ENCODE results near the gene PDCD6IP.
"Not testable (repeated sequence)": the region's sequence is repeated elsewhere in the genome, so short reads cannot be mapped to it uniquely, and the experiment has no call there.

PDCD6IP gene

DNA sequence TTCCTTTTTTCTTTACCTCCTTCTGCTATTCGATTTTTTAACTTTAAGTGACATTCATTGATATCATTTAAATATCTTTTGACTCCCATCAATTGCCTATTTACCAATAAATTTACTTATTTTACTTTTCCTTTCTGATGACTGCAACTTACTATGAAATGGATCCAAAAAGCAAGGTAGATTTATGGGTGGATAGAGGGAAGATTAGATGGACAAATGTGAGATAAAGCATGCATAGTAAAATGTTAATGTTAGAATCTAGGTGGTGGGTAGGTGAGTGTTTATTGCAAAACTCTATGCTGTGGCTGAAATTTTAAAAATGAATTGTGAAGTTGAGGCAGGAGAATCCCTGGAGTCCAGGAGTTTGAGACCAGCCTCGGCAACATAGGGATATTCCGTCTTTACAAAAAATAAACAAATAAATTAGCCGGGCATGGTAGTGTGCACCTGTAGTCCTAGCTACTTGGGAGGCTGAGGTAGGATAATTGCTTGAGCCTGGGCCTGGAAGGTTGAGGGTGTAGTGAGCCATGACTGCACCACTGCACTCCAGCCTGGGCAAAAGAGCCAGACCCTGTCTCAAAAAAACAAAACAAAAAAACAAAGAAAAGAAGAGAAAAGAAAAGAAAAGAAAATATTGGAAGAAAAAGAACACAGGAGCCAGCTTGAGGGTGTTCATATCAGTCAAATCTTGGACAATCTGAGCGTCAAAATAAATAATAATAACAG, 6.1 kb upstream of the PDCD6IP start:
- DNase-seq: no peak

- DNase-seq: no peak
These were observed 3.3 kb upstream of the PDCD6IP start for GRCh38 chr3:33795131-33795530.

DNA sequence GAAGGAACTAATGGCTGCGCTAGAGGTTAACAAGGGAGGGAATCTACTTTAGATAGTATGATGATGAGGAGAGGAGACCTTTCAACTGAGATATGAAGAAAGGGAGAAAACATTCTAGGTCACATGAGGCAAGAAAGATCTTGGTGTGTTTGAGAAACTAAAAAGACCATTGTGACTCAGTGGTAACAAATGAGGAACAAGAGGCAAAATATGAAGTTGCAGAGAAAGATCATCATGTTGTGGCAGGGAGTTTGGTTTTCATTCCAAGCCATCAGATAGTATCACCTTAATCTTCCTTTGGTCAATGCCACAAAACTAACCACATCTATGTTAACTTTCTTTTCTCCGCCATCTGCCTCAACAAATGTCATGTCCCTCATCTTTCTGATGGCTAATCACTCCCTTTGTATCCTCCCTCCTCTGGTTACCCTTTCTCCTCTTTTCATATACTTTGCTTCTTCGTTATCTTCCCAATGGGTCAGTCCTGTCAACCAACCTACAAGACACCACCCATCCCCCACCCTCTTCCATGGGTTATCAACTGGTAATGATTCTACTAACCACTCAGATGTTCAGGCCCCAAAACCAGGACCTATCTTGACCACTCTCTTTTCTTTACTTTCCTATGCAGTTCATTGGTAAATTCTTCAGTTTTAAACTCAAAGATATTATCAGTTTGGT, 2.4 kb upstream of the PDCD6IP start:
- no peak for DNase-seq

GRCh38 chr3:33798113-33798417, 365 bp upstream of the PDCD6IP start:
- no peak for DNase-seq

- no peak for DNase-seq
These were observed 747 bp downstream of the PDCD6IP start for GRCh38 chr3:33799202-33799551.

GRCh38 chr3:33803252-33803651, 4.8 kb downstream of the PDCD6IP start:
- no peak for DNase-seq

DNA sequence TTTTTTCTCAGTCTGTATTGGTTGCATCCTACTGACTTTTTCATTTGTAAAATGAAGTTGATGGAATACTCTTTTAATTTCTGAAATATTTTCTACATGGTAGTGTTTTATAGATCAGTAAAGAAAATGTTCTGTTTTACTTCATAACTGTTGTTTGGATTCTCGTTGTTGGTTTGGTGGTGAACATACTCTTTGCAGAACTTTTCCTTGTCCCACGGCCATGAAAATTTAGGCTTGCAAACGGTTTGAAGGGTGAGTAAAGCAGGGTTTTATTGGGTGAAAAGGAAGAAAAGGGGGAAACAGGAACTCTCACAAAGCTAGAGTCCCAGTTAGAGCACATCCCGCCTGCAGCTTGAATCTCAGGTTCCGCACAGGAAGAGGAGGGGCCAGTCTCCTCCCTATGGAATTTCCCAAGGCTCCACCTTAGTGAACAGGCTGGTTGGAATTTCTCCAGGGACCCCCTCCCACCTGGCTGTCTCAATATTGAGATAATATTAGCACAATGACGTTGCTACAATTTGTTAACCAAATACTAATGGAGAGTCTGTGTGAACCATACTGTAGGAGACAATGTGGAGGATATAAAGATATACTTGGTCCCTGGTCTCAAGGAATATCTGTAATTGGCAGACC, 5.6 kb downstream of the PDCD6IP start:
- no peak for DNase-seq

DNA sequence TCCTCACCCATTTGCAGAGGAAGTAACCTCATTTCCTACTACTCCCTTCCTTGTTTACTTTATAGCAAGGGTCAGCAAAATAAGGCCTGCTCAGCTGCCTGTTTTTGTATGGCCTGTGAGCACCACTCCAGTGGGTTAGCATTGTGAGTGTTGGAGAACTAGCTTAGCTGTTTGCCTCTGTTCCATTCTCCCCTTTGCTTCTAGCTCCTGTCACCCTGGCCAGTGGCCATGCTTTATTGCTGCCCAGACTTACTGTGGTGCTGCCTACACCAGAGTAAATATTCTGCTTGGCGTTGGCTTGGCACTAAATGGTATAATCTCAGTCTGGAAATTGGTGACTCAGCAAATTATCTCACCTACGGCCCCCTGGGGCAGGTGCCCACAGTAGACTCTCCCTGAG, 8.8 kb downstream of the PDCD6IP start:
- DNase-seq: no peak

GRCh38 chr3:33808559-33808958, 10.1 kb downstream of the PDCD6IP start:
- no peak for DNase-seq

GRCh38 chr3:33810545-33810944, 12.1 kb downstream of the PDCD6IP start:
- no peak for DNase-seq

GRCh38 chr3:33821989-33822388, 23.6 kb downstream of the PDCD6IP start:
- DNase-seq: no peak

DNA sequence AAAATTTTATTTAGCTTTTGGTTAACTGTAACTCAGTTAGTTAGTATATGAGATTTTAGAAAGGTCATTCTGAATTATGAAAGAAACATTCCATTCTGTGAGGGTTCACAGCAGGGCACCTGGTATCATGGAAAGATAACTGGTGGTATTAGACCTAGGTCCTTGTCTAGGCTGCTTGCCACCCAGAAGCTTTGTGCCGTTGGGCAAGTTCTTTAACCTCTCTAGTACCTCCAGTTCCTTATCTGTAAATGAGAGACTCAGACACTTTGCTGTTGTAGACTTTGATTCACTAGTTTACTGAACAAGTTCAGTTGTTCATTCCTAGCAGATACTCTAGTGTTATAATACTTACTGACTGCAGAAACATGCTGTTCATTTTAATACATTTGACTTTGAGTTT, 25.4 kb downstream of the PDCD6IP start:
- no peak for DNase-seq

DNA sequence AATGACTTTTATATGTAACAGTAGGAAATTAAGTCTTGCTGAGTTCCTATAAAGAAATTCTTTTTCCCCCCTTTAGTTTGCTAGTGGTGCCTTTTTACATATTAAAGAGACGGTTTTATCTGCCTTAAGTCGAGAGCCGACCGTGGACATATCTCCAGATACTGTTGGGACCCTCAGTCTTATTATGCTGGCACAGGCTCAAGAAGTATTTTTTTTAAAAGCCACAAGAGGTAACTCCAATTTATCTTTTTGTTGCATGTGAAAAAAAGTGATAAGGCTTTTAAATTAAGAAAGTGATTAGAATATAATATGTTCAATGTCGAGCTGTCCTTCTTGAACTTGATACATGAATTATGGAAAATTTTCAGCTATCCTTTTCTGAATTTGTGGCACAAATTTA, 26.7 kb downstream of the PDCD6IP start:
- no peak for DNase-seq

DNA sequence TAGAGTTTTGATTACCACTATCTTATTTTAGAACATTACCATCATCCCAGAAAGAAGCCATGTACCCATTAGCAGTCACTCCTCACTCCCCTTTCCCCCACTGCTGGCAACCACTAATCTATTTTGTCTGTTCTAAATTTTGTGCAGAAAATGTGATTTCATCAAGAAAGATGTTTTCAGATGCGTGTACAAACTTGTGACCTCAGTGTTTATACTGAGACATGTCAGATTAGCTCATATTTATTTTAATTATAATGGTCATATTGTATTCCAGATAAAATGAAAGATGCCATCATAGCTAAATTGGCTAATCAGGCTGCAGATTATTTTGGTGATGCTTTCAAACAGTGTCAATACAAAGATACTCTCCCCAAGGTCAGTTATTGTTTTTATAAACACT, 27.8 kb downstream of the PDCD6IP start:
- DNase-seq: no peak

DNA sequence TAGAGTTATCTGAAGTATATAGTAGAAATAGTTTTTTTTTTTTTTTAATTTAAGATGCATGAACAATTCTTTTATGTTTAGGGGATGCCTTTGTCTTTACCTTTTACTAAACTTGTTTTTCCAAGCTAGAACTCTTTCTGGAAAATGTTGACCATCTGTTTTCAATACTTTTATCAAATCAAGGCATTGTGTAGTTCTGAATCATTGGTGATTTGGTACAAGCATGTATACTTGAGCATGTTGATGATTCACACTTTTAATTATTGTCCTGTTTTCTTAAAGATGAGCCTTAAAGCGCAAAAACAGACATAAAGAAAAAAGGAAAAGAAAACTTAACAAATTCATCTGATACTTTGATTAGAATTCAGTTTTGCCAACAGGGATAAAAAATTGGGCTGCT, 28.3 kb downstream of the PDCD6IP start:
- no peak for DNase-seq

DNA sequence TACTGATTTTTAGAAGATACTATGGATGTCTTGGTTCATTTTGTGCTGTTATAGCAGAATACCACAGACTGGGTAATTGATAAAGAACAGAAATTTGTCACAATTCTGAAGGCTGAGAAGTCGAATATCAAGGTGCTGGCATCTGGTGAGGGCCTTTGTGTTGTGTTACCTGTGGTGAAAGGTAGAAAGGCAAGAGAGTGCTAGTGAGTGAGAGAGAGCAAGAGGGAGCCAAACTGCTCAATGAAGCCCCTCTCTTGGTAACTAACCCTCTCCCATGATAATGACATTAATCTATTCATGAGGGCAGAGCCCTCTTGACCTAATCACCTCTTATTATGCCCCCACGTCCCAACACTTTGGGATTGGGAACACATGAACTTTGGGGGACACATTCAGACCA, 31.3 kb downstream of the PDCD6IP start:
- DNase-seq: no peak

GRCh38 chr3:33831053-33831452, 32.6 kb downstream of the PDCD6IP start:
- DNase-seq: no peak

DNA sequence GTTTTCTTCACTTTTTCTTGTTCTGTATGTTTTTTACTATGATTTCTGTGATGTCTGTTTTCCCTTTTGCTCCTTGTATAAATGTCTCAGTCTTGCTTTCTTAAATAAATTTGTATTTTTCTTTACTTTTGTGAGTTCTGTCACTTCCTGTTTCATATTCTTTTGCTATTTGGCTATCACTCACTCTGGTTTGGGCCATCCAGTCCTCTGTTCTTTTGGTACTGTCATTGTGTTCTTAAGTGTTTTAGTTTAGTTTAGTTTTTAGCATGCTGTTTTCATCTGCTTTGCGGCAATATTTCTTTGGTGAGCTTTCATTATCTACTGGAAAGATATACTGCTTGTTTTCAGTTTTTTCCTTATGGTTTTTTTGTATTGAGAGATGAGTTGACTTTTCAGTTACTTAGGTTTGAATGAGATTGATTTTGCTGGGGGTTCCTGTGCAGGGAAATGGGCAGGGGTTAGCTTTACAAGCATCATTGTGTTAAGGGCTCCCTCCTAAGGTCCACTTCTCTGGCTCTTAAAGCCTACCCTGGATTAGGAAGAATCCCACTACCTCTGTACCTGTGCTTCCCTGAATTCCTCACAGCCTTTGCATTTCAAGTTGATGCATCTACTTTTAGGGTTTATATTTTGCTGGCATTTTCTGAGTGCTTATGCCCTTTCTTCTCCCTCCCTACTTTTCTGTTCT, 35.1 kb downstream of the PDCD6IP start:
- DNase-seq: no peak

GRCh38 chr3:33834096-33834453, 35.6 kb downstream of the PDCD6IP start:
- no peak for DNase-seq

GRCh38 chr3:33837182-33837581, 38.8 kb downstream of the PDCD6IP start:
- DNase-seq: not testable (repeated sequence)

GRCh38 chr3:33839283-33839682, 40.9 kb downstream of the PDCD6IP start:
- no peak for DNase-seq

GRCh38 chr3:33840179-33840578, 41.7 kb downstream of the PDCD6IP start:
- no peak for DNase-seq

- DNase-seq: no peak
These were observed 50.4 kb downstream of the PDCD6IP start for GRCh38 chr3:33848624-33849347.
